ENCODE data around the gene PTPA. TPM values are rescaled to one million over a fixed set of nuclear protein-coding genes. Genes with fewer than 3 reads are reported as not detected.

Gene PTPA
- total and polyA plus RNA-seq, 12 donors = 106 to 227 (median 186) TPM

- H3K4me1 ChIP-seq = peaks cover 0 to 10% (median 0%) of the 10 kb centered on the region in 9 donors
- no peak overlapping the region for H3K4me3 ChIP-seq
- H3K9me3 ChIP-seq = no peaks in the 10 kb centered on the region
- TF ChIP-seq, protein P1, sequence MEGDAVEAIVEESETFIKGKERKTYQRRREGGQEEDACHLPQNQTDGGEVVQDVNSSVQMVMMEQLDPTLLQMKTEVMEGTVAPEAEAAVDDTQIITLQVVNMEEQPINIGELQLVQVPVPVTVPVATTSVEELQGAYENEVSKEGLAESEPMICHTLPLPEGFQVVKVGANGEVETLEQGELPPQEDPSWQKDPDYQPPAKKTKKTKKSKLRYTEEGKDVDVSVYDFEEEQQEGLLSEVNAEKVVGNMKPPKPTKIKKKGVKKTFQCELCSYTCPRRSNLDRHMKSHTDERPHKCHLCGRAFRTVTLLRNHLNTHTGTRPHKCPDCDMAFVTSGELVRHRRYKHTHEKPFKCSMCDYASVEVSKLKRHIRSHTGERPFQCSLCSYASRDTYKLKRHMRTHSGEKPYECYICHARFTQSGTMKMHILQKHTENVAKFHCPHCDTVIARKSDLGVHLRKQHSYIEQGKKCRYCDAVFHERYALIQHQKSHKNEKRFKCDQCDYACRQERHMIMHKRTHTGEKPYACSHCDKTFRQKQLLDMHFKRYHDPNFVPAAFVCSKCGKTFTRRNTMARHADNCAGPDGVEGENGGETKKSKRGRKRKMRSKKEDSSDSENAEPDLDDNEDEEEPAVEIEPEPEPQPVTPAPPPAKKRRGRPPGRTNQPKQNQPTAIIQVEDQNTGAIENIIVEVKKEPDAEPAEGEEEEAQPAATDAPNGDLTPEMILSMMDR (IDR thresholded peaks at IDR 0.05) = no peak
- ATAC-seq = peak in 3 of 8 donors; percentile 3 to 10 (median 4)
- H3K27ac ChIP-seq = peak overlapping the region in 2 of 10 donors; percentile 35 to 53
- H3K36me3 ChIP-seq = peaks cover 0 to 56% (median 20%) of the 10 kb centered on the region in 9 donors
- intact Hi-C loops (cut with DNase I) = no loop called here
- no peak for DNase-seq
- H3K27me3 ChIP-seq = no peaks in the 10 kb centered on the region
- WGBS, 2 donors = 95 to 96% methylated on average over 21 of the region's 21 CpGs
These were observed 16.0 kb upstream of the PTPA start for GRCh38 chr9:129095170-129095667.

DNA sequence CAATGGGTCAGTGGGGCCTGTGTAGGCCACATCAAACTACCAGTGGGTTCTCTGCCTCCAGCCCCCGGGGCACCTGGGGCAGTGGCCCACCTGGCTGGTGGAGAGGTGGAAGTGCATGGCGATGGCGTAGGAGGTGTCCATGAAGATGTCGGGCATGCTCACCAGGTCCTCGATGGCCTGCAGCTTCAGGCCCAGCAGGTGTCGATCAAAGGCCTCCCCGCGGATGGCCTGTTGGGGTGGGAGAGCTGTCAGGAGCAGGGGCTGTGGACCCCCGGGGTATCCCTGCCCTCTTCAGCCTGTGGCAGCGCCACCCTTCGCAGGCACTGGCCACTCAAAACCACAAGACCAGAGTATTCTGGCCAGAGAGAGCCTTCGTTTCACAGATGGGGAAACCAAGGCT lies 15.3 kb upstream of the PTPA start:
- no peak overlapping the region for H3K27ac ChIP-seq
- DNase-seq = no peak
- no peak overlapping the region for H3K4me3 ChIP-seq
- peaks cover 0 to 52% (median 20%) of the 10 kb centered on the region in 9 donors for H3K36me3 ChIP-seq
- WGBS, 2 donors = 95 to 96% methylated on average over 12 of the region's 12 CpGs
- intact Hi-C loops (cut with DNase I) = no loop called here
- H3K9me3 ChIP-seq = no peaks in the 10 kb centered on the region
- H3K4me1 ChIP-seq = peaks cover 0 to 10% (median 0%) of the 10 kb centered on the region in 9 donors
- ATAC-seq = no peak
- TF ChIP-seq, protein P1 (IDR thresholded peaks at IDR 0.05) = no peak
- H3K27me3 ChIP-seq = no peaks in the 10 kb centered on the region

DNA sequence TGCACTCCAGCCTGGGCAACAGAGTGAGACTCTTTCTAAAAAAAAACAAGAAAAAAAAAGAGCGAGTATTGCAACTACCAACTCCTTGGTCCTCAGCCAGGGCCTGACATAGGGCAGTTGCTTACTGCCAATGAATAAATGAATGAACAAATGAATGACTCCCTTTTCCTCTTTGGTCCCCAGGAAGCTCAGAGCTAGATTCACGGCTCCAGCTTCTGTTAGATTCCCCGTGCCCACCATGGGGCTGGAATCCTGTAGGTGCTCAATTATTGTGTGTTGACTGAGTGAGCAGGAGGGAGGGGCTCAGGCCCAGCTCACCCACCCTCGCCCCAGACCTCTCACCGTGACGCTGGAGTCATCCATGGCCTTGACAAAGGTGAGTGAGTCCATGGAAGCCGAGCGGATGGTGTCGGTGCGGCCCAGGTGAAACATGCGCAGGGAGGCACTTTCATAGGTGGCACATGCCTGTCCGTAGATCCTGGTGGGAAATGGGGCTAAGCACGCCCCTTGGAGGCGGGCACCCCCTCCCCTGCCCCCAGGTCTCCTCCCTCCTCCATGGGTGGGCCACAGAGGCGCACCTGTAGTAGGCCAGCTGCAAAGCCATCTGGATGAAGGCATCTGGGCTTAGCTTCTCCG lies 13.4 kb upstream of the PTPA start:
- ATAC-seq = no peak
- intact Hi-C loops (cut with DNase I) = no loop called here
- peaks cover 0 to 10% (median 0%) of the 10 kb centered on the region in 9 donors for H3K4me1 ChIP-seq
- TF ChIP-seq, protein P1 (IDR thresholded peaks at IDR 0.05) = no peak
- no peaks in the 10 kb centered on the region for H3K9me3 ChIP-seq
- H3K4me3 ChIP-seq = no peak overlapping the region
- H3K36me3 ChIP-seq = peaks cover 0 to 69% (median 20%) of the 10 kb centered on the region in 9 donors
- no peak for DNase-seq
- H3K27me3 ChIP-seq = no peaks in the 10 kb centered on the region
- H3K27ac ChIP-seq = no peak overlapping the region
- 93 to 97% methylated on average over 16 of the region's 16 CpGs for WGBS, 2 donors

- H3K4me3 ChIP-seq = no peak overlapping the region
- peaks cover 0 to 69% (median 20%) of the 10 kb centered on the region in 9 donors for H3K36me3 ChIP-seq
- 93 to 94% methylated on average over 11 of the region's 11 CpGs for WGBS, 2 donors
- ATAC-seq (no peak), DNase-seq (no peak)
- peaks cover 0 to 13% (median 1%) of the 10 kb centered on the region in 9 donors for H3K4me1 ChIP-seq
- TF ChIP-seq, protein P1 (IDR thresholded peaks at IDR 0.05) = no peak
- intact Hi-C loops (cut with DNase I) = no loop called here
- no peaks in the 10 kb centered on the region for H3K9me3 ChIP-seq
- H3K27me3 ChIP-seq = no peaks in the 10 kb centered on the region
- no peak overlapping the region for H3K27ac ChIP-seq
These were observed 12.9 kb upstream of the PTPA start for GRCh38 chr9:129098328-129098727.

Measured in heart right ventricle (tissue), 16 donors.